ENCODE results near the gene USP51. TPM values are rescaled to one million over a fixed set of nuclear protein-coding genes. Genes with fewer than 3 reads are reported as not detected.

USP51 gene
- total and polyA plus RNA-seq, 2 donors (not counting 1 experiment from before 2014, with no cell fraction given), result 0.91 to 3.2 TPM

- ATAC-seq (ENCODE audit: low read depth), result no peak
- ChIA-PET CTCF (interaction anchor here (0.6 to 2.8 kb wide), 6 partner anchors 36 to 760 kb away, joined by 3 to 17 read pairs (median 5); partner anchors contain the start of genes MAGEH1 and RRAGB), POLR2A (interaction anchor here (1.3 to 1.9 kb wide), 3 partner anchors 36 to 488 kb away, joined by 3 to 10 read pairs (median 9); partner anchors contain the start of genes APEX2, MAGEH1 and RRAGB)
- Mint-ChIP-seq H3K4me1 (peaks cover 15% of the 10 kb centered on the region), H3K27me3 (no peaks in the 10 kb centered on the region), H3K9me3 (ENCODE audit: insufficient read depth) (no peaks in the 10 kb centered on the region), H3K4me3 (peak overlapping the region; percentile 97), H3K27ac (peak overlapping the region; percentile 98)
- H4K20me1 ChIP-seq (ENCODE audit: control insufficient read depth, insufficient read depth, low read length, poor library complexity, severe bottlenecking), result no peaks in the 10 kb centered on the region
- peak overlapping the region; percentile 88 for H3K9ac ChIP-seq (ENCODE audit: low read length)
- H3K27ac ChIP-seq (ENCODE audit: low read length in 2 of 2), result peak overlapping the region; percentile 59 to 88
- intact Hi-C loops (cut with micrococcal nuclease), result no loop called here
- H3K4me1 ChIP-seq (ENCODE audit: control insufficient read depth in 2 of 2, insufficient read depth in 2 of 2, low read length in 2 of 2), result peaks cover 3 to 11% of the 10 kb centered on the region in 2 donors
- no peak for DNase-seq
- no peak for TF ChIP-seq CTCF (IDR thresholded peaks at IDR 0.05)
- TF ChIP-seq EZH2 (IDR thresholded peaks at IDR 0.05; ENCODE audit: borderline replicate concordance, insufficient read depth, low read depth, low read length, poor library complexity, severe bottlenecking), result no peak
- no peaks in the 10 kb centered on the region for H3K27me3 ChIP-seq (replicated peaks in 1 of 4; ENCODE audit: control extremely low read depth in 1 of 4, control insufficient read depth in 3 of 4, insufficient read depth in 4 of 4, low read length in 3 of 4)
- H3K79me2 ChIP-seq (ENCODE audit: control insufficient read depth, insufficient read depth, low read length), result no peaks in the 10 kb centered on the region
- H3K4me2 ChIP-seq (replicated peaks; ENCODE audit: low read depth, low read length, poor library complexity, severe bottlenecking), result peak overlapping the region; percentile 82
- H2AFZ ChIP-seq (ENCODE audit: insufficient read depth, low read depth, low read length, poor library complexity, severe bottlenecking), result peak overlapping the region; percentile 84
- H3K4me3 ChIP-seq (ENCODE audit: control extremely low read depth in 1 of 5, extremely low read depth in 1 of 5, insufficient read depth in 1 of 5, low read depth in 2 of 5, low read length in 4 of 5), result peak overlapping the region in 4 of 5 experiments; percentile 73 to 94 (median 83)
- 11% methylated on average over 5 of the region's 23 CpGs for WGBS (ENCODE audit: insufficient coverage)
- no peaks in the 10 kb centered on the region for H3K9me3 ChIP-seq (ENCODE audit: control extremely low read depth in 1 of 3, control insufficient read depth in 2 of 3, insufficient read depth in 1 of 3, low read length in 2 of 3)
- no peaks in the 10 kb centered on the region for H3K36me3 ChIP-seq (replicated peaks in 1 of 2; ENCODE audit: control extremely low read depth in 1 of 2, control insufficient read depth in 1 of 2, extremely low read depth in 1 of 2, insufficient read depth in 2 of 2, low read length in 1 of 2)
These were observed 1.5 kb downstream of the USP51 start for GRCh38 chrX:55488006-55488592.

DNA sequence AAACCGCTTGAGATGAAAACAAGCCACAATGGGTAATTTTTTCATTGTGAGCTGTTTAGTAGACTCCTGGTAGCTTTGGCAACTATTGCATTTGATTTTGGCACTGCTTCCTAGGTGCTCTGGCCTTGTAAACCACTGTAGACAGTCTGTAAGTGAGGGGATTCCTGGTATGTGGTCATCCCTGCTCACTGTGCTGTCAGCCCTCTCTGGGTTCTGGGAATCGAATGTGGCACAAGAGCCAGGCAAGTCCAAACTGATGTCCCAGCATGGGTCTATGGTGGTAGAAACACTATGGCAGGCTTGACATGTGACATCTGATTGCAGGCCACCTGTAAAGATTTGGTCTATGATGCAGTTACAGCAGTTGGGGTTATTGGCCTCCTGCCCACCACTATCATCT lies 2.5 kb downstream of the USP51 start:
- no peaks in the 10 kb centered on the region for H3K9me3 Mint-ChIP-seq (ENCODE audit: insufficient read depth)
- WGBS (ENCODE audit: insufficient coverage), result no CpG with 5 or more reads among the region's 2 CpGs
- DNase-seq (no peak), ATAC-seq (ENCODE audit: low read depth) (no peak)
- H3K27me3 ChIP-seq (replicated peaks in 1 of 4; ENCODE audit: control extremely low read depth in 1 of 4, control insufficient read depth in 3 of 4, insufficient read depth in 4 of 4, low read length in 3 of 4), result no peaks in the 10 kb centered on the region
- no peak overlapping the region for H3K4me2 ChIP-seq (replicated peaks; ENCODE audit: low read depth, low read length, poor library complexity, severe bottlenecking)
- H3K27ac Mint-ChIP-seq, result peak overlapping the region; percentile 89
- intact Hi-C loops (cut with micrococcal nuclease), result no loop called here
- no peaks in the 10 kb centered on the region for H3K36me3 ChIP-seq (replicated peaks in 1 of 2; ENCODE audit: control extremely low read depth in 1 of 2, control insufficient read depth in 1 of 2, extremely low read depth in 1 of 2, insufficient read depth in 2 of 2, low read length in 1 of 2)
- H3K4me1 ChIP-seq (ENCODE audit: control insufficient read depth in 2 of 2, insufficient read depth in 2 of 2, low read length in 2 of 2), result peaks cover 3 to 11% of the 10 kb centered on the region in 2 donors
- POLR2A ChIA-PET, result no interaction called here
- H3K79me2 ChIP-seq (ENCODE audit: control insufficient read depth, insufficient read depth, low read length), result no peaks in the 10 kb centered on the region
- CTCF ChIA-PET, result no interaction called here
- no peak overlapping the region for H3K4me3 ChIP-seq (ENCODE audit: control extremely low read depth in 1 of 5, extremely low read depth in 1 of 5, insufficient read depth in 1 of 5, low read depth in 2 of 5, low read length in 4 of 5)
- no peak overlapping the region for H3K27ac ChIP-seq (ENCODE audit: low read length in 2 of 2)
- TF ChIP-seq EZH2 (IDR thresholded peaks at IDR 0.05; ENCODE audit: borderline replicate concordance, insufficient read depth, low read depth, low read length, poor library complexity, severe bottlenecking) (no peak), CTCF (IDR thresholded peaks at IDR 0.05) (no peak)
- H3K9ac ChIP-seq (ENCODE audit: low read length), result no peak overlapping the region
- no peaks in the 10 kb centered on the region for H4K20me1 ChIP-seq (ENCODE audit: control insufficient read depth, insufficient read depth, low read length, poor library complexity, severe bottlenecking)
- peaks cover 15% of the 10 kb centered on the region for H3K4me1 Mint-ChIP-seq
- peak overlapping the region; percentile 85 for H3K4me3 Mint-ChIP-seq
- no peak overlapping the region for H2AFZ ChIP-seq (ENCODE audit: insufficient read depth, low read depth, low read length, poor library complexity, severe bottlenecking)
- no peaks in the 10 kb centered on the region for H3K9me3 ChIP-seq (ENCODE audit: control extremely low read depth in 1 of 3, control insufficient read depth in 2 of 3, insufficient read depth in 1 of 3, low read length in 2 of 3)
- no peaks in the 10 kb centered on the region for H3K27me3 Mint-ChIP-seq

Measured in B cell (primary cell).